Activated CD8-positive, alpha-beta T cell treated with anti-CD3 and anti-CD28 coated beads for 36 hours (primary cell): ENCODE data around the gene SPAG17. TPM values are rescaled to one million over a fixed set of nuclear protein-coding genes. Genes with fewer than 3 reads are reported as not detected.

Source experiments
- ATAC-seq: fragments of 200-7000 bp; cut with Tn5 transposase; one replicate; pipeline ENCODE4 v1.10.0; 2021; ENCODE audit warnings: mild to moderate bottlenecking, moderate library complexity
- CTCF ChIA-PET: fragments of 350-600 bp; sonication (Branson Sonifier 250); formaldehyde crosslinking; loops from one replicate; lab custom pipeline; 2021; ENCODE audit warnings: antibody characterized with exemption; lab: Charles Lee
- POLR2A ChIA-PET: fragments of 350-600 bp; sonication (Branson Sonifier 250); formaldehyde crosslinking; loops from one replicate; lab custom pipeline; 2021; ENCODE audit warnings: antibody characterized with exemption; lab: Charles Lee
- DNase-seq: peaks from one replicate; pipeline ENCODE4 v3.0.0-alpha.2; 2020
- H3K27ac Mint-ChIP-seq: one replicate; pipeline ENCODE4 v1.8.0; 2021; ENCODE audit warnings: mild to moderate bottlenecking, mixed read lengths
- H3K27me3 Mint-ChIP-seq: one replicate; pipeline ENCODE4 v1.8.0; 2021; ENCODE audit warnings: mixed read lengths
- H3K36me3 Mint-ChIP-seq: one replicate; pipeline ENCODE4 v1.8.0; 2021; ENCODE audit warnings: low read depth, mixed read lengths
- H3K4me1 Mint-ChIP-seq: one replicate; pipeline ENCODE4 v1.8.0; 2021; ENCODE audit warnings: low read depth, mixed read lengths
- H3K4me3 Mint-ChIP-seq: one replicate; pipeline ENCODE4 v1.8.0; 2021; ENCODE audit warnings: mild to moderate bottlenecking, moderate library complexity, mixed read lengths
- H3K9me3 Mint-ChIP-seq: one replicate; pipeline ENCODE4 v1.8.0; 2021; ENCODE audit warnings: mixed read lengths
- intact Hi-C: fragments of 100-400 bp; cut with micrococcal nuclease; formaldehyde crosslinking; loops from one replicate; pipeline ENCODE4 v1.10.0; 2022
- total RNA-seq, 2 experiments: library from RNA; stranded (reverse); gene quantifications; one replicate each; pipeline ENCODE4 v1.2.3, GENCODE V29; 2021
- TF ChIP-seq, protein P1 (sequence below): fragments of 200-600 bp; IDR thresholded peaks from one replicate; pipeline ENCODE4 v1.8.0; 2022; ENCODE audit warnings: antibody characterized with exemption, mild to moderate bottlenecking

SPAG17 gene
- total RNA-seq, 2 experiments from 2014 or later = not detected

DNA sequence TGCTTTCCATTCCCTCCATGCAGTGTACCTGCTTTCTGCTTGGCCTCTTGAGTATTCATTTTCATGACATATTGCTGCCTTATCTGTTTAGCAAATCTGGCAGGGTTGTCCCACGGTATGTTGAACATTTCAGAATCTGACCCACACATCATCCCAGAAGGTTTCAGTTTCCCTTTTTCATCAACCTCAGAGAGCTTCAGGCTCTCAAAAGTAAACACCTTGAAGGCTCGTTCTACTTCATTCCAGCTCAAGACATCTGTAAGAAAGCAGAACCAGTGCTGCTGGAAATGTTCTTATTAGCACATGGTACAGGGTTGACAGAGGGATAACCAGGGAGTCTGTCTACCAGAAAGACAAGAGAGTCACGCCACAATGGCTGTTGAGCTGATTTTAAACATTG is 103.6 kb downstream of the SPAG17 start:
- no peak overlapping the region for H3K4me3 Mint-ChIP-seq
- no peak for DNase-seq
- CTCF ChIA-PET = no interaction called here
- intact Hi-C loops = no loop called here
- no peaks in the 10 kb centered on the region for H3K36me3 Mint-ChIP-seq
- H3K27me3 Mint-ChIP-seq = peaks cover 9% of the 10 kb centered on the region
- POLR2A ChIA-PET = no interaction called here
- H3K4me1 Mint-ChIP-seq = peaks cover 4% of the 10 kb centered on the region
- no peak overlapping the region for H3K27ac Mint-ChIP-seq
- TF ChIP-seq, protein P1, sequence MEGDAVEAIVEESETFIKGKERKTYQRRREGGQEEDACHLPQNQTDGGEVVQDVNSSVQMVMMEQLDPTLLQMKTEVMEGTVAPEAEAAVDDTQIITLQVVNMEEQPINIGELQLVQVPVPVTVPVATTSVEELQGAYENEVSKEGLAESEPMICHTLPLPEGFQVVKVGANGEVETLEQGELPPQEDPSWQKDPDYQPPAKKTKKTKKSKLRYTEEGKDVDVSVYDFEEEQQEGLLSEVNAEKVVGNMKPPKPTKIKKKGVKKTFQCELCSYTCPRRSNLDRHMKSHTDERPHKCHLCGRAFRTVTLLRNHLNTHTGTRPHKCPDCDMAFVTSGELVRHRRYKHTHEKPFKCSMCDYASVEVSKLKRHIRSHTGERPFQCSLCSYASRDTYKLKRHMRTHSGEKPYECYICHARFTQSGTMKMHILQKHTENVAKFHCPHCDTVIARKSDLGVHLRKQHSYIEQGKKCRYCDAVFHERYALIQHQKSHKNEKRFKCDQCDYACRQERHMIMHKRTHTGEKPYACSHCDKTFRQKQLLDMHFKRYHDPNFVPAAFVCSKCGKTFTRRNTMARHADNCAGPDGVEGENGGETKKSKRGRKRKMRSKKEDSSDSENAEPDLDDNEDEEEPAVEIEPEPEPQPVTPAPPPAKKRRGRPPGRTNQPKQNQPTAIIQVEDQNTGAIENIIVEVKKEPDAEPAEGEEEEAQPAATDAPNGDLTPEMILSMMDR = no peak
- no peak for ATAC-seq
- no peaks in the 10 kb centered on the region for H3K9me3 Mint-ChIP-seq

DNA sequence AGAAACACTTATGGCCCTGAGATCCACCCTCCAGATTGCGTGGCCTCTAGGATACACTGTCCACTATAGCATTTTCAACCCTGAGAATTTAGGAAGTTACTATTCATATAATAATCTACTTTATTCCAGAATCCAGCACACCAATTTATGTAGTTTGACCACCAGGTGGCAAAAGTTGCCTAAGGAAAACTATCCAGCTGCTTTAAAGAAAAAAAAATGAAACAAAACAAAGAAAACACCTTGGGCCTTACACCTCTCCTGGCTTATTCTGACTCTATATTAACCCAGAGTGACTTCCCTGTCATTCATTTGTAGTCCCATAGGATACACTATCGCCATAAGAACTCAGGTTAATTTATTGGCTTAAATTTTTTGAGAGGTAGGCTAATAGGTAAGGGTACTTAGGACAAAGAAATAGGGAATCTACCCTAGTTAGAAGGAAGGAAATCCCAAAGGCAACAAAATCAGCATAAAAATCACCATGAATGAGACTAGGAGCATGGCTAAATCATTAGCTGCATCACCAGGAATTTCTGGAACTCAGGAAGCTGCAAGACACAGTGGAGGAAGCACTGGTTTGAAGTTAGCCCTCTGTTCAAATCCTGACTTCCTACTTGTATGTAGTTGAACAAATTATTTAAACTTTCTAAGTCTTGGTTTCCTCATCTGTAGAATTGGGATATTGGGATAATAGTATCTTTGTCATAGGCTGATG is 107.5 kb downstream of the SPAG17 start:
- Mint-ChIP-seq H3K27me3 (peaks cover 3% of the 10 kb centered on the region), H3K36me3 (no peaks in the 10 kb centered on the region), H3K4me1 (peaks cover 4% of the 10 kb centered on the region), H3K9me3 (no peaks in the 10 kb centered on the region), H3K4me3 (no peak overlapping the region), H3K27ac (no peak overlapping the region)
- DNase-seq = no peak
- no peak for ATAC-seq
- ChIA-PET CTCF (interaction anchor here (0.9 to 1.0 kb wide), 2 partner anchors 9 to 75 kb away, joined by 3 read pairs; no protein-coding TSS in a partner anchor), POLR2A (no interaction called here)
- TF ChIP-seq, protein P1 = peak; percentile 12
- intact Hi-C loops = no loop called here

DNA sequence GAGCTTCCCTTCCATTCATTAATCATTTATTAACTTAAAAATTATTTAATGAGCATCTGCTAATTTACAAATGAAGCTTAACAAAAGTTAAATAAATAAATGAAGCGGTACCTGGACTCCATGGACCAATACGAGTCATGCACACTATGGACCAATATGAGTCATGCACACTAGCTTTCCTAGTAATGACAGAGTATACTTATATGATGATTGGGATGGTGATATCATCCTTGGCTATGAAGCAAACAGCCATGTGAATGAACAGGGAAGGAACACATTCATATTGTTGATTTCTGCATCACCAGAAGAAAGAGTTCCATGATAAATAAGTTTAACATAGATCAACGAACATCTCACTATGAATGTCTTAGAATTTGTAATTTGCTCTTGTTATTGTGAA is 109.9 kb downstream of the SPAG17 start:
- DNase-seq = no peak
- Mint-ChIP-seq H3K27me3 (peaks cover under 1% of the 10 kb centered on the region), H3K9me3 (no peaks in the 10 kb centered on the region), H3K4me3 (no peak overlapping the region), H3K27ac (no peak overlapping the region), H3K36me3 (no peaks in the 10 kb centered on the region), H3K4me1 (no peaks in the 10 kb centered on the region)
- ChIA-PET CTCF (no interaction called here), POLR2A (no interaction called here)
- intact Hi-C loops = no loop called here
- ATAC-seq = no peak
- TF ChIP-seq, protein P1 = no peak

DNA sequence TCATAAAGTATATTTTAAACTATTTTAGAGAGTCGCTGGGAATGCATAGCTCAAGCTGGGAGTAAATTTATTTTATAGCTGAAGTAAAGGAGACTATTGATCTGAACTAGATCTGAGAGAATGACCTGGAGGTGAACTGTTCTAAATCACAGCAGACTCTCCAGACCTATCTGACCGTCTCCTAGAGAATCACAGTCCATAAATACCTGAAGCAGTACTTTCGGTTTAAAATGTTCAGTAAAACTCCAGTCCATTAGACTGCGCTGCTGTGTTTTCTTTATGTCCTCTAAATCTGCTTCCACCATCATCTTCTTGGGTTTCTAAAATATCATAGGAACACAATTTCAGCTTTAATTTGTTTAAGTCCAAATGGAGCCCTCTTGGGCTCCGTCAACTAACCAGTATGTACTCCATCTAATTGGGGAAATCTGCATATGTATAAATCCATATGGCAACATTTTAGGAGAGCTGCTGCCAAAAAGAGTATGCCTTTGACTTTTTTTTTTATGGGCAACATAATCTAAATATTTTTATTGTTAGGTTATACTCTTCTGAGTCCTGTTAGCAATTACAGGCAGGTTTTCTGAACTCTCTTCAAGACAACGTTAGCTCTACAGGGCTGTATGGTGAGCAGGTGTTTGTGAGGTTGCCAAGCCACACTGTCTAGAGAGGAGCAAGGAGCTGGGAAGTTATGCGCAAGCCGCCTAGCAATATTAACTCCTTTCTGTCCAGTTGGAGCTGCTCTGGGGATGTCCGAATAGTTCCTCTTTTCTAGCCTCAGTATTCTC is 111.2 kb downstream of the SPAG17 start:
- ATAC-seq (no peak), DNase-seq (no peak)
- H3K36me3 Mint-ChIP-seq = no peaks in the 10 kb centered on the region
- H3K4me1 Mint-ChIP-seq = no peaks in the 10 kb centered on the region
- no peak overlapping the region for H3K27ac Mint-ChIP-seq
- POLR2A ChIA-PET = no interaction called here
- TF ChIP-seq, protein P1 = no peak
- intact Hi-C loops = no loop called here
- no peaks in the 10 kb centered on the region for H3K9me3 Mint-ChIP-seq
- CTCF ChIA-PET = no interaction called here
- H3K4me3 Mint-ChIP-seq = no peak overlapping the region
- H3K27me3 Mint-ChIP-seq = peaks cover 2% of the 10 kb centered on the region

GRCh38 chr1:118049981-118050380 is 135.0 kb downstream of the SPAG17 start:
- TF ChIP-seq, protein P1 = no peak
- ATAC-seq = no peak
- intact Hi-C loops = no loop called here
- Mint-ChIP-seq H3K9me3 (no peaks in the 10 kb centered on the region), H3K27me3 (peaks cover 1% of the 10 kb centered on the region), H3K27ac (no peak overlapping the region), H3K36me3 (no peaks in the 10 kb centered on the region), H3K4me3 (no peak overlapping the region), H3K4me1 (no peaks in the 10 kb centered on the region)
- no peak for DNase-seq
- ChIA-PET POLR2A (no interaction called here), CTCF (no interaction called here)
